Islet of Langerhans (tissue), 1 donor: ENCODE data around the gene MKI67.
"Not testable (repeated sequence)": the region's sequence is repeated elsewhere in the genome, so short reads cannot be mapped to it uniquely, and the experiment has no call there.

ENCODE experiments used
- FAIRE-seq: peaks from one replicate; lab custom pipeline; 2011; peaks lifted over from hg19 to GRCh38; lab: Jason Lieb, UNC

MKI67 gene

DNA sequence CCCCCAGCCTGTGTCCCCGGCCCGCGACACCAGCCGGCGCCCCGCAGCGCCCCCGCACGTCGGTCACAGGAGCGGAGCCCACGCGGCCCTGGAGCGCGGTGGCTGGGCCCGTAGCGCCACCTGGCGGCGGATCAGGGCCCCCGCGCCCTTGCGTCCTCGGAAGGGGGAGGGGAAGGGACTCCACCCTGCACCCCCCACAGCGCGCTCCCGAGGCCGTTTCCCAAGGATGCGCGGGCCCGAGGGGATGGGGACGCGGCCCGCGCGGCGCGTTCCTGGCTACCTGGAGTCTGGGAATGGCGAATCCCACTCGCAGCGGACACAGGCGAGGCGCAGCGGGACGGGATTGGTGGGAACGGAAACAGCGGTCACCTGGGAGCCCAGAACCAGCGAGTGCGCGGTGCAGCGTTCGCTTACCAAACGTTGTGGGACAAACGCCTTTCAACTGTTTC lies 23.8 kb upstream of the MKI67 start:
- FAIRE-seq = no peak

DNA sequence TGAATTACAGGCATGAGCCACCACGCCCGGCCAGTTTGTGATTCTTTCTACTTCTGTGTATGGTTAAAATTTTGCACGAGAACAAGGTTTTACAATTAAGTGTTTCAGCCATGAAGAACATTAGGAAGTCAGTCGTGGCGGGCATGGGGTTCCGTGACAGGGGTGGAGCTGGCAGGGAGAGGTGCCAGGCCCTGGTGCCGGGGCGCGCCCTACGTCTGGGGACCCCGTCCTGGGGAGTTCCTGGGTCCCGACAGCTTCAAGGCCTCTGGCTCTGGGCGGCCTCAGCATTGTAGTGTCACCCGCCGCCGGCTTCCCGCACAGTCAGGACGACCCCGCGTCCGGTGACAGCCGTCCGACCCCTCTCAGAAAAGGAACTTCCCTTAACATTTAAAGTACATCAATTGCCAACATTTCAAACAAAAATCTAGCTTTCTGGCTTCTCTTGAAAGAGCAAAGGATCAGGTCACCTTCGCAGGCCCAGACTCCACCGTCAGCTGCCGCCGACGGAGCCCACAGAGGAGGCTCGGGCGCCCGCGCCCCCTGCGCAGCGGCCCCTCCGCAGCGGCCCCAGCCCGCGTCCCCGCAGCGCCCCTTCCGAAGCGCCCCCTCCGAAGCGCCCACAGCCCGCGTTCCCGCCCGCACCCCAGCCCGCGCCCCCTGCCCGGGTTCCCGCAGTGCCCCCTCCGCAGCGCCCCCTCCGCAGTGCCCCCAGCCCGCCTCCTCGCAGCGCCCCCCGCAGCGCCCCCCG lies 23.2 kb upstream of the MKI67 start:
- FAIRE-seq = no peak

DNA sequence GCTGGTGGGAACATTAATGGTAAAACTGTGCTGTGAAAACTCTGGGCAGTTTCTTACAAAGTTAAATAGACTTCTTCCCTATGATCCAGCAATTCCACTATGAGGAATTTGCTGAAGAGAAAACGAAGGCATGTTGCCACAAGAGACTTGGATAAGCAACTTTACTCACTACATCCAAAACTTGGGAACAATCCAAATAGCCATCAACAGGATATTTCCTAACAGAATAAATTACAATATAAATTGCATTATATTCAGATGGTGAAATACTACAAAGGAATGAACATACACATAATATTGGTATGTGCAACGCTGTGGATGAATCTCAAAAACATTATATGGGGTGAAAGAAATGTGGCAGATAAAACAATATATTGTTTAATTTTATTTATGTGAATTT lies 21.4 kb upstream of the MKI67 start:
- FAIRE-seq = no peak

DNA sequence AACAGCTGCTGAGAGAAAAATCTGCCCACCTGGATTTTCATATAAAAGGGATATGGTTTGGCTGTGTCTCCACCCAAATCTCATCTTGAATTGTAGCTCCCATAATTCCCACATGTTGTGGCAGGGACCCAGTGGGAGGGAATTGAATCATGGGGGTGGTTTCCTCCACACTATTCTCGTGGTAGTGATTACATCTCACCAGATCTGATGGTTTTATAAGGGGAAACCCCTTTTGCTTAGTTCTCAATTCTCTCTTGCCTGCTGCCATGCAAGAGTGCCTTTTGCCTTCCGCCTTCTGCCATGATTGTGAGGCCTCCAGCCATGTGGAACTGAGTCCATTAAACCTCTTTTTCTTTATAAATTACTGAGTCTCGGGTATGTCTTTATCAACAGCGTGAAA lies 20.8 kb upstream of the MKI67 start:
- no peak for FAIRE-seq

DNA sequence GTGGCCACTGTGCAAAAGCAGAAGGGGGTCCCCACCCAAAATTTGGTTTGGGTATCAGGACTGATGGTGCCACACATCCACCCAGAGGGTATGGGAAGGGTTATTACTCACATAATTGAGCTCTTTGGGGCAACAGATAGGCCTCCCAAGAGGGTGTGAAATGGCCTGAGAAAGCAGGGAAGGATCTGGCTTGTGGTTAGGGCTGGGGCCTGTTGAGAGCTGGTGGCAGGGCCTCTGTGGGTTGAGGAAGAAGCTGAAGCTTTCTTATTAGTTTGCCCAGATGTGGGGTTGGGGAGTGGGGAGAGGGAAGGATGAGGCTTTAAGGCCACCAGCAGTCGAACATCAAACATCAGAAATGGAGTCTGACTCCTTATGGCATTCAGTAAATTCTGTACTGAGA lies 18.3 kb upstream of the MKI67 start:
- no peak for FAIRE-seq

DNA sequence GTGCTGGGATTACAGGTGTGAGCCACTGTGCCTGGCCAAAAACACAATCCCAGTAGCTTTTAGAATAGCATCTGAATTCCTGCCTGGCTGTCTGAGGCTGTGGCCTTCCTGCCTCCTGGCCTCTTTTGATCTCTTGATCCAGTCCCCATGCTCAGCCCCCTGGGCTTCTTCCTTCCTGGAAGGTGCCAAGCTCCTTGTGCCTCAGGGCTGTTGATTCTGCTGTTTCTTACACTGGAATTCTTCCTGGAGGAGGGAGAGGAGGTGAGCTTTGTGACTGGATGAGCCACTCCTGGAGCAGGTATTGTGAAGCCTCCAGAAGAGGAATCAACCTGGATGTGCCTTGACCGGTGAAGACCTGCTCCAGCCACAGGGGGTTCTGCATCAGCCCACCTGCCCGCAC lies 17.3 kb upstream of the MKI67 start:
- FAIRE-seq = no peak

DNA sequence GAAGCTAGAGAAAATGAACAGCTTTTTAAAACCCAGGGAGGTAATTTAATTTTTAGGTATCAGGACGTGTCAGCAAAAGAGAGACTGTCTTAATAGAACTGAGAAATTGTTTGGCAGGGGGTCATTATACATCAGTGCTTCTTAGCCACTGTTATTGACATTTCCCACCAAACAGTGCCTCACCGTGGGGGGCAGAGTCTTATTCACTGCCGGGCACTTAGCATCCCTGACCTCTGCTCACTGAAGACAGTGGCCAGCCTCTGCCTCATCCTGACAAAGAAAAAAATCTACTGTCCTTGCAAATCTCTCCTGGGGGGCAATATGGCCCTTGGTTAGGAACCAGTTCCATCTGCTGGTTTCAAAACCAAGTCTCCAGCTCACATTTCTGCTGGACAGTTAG lies 14.2 kb upstream of the MKI67 start:
- FAIRE-seq = no peak

DNA sequence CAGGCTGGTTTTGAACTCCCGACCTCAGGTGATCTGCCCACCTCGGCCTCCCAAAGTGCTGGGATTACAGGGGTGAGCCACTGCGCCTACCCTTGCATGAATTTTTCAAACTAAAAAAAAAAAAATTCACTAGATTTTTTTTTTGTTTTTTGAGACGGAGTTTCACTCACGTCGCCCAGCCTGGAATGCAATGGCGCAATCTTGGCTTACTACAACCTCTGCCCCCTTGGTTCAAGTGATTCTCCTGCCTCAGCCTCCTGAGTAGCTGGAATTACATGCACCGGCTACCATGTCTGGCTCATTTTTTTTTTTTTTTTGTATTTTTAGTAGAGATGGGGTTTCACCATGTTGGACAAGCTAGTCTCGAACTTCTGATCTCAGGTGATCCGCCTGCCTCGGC lies 12.2 kb upstream of the MKI67 start:
- not testable (repeated sequence) for FAIRE-seq

DNA sequence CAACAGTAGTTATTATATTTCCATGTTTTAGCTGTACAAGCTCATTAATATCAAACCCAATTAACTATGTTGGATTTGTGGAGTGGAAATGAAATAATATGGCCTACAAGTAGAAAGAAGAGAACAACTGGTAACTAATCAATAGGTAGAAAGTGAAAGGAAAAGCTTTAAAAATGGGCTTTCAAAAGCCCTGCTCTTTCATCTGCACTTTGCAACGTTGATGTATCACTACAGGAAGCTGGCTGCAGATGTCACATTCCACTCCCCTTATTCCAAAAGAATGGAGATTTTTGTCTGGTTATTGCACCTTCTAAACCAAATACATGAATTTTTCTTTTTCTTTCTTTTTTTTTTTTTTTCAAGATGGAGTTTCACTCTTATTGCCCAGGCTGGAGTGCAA lies 11.7 kb upstream of the MKI67 start:
- FAIRE-seq = no peak

DNA sequence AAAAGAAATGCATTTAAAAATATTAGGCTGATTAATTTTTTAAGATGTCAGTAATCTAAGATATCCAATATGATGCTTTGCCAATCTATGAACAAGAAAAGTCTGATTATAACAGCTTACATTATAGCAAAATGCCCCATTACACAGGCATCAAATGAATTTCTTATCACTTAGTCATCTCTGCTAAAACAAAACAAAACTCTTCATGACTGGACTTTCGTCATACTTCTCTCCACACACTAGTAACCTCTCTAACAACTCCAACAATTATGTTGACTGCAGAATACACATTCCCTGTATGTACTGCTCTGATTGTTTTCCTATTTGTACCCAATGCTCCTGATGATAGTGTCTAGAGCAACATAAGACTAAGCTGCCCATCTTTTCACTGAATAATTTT lies 3.8 kb upstream of the MKI67 start:
- FAIRE-seq = no peak

DNA sequence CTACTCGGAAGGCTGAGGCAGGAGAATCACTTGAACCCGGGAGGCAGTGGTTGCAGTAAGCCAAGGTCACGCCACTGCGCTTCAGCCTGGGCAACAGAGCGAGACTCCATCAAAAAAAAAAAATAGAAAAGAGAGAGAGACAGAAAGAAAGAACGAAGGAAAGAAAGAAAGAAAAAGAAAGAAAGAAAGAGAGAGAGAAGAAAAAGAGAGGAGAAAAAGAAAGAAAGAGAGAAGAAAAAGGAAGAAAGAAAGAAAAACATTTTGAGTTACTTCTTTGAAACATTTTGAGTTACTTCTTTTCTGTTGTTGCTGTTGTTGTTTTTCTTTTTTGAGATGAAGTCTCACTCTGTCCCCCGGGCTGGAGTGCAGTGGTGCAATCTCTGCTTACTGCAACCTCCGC lies 2.4 kb upstream of the MKI67 start:
- FAIRE-seq = no peak

DNA sequence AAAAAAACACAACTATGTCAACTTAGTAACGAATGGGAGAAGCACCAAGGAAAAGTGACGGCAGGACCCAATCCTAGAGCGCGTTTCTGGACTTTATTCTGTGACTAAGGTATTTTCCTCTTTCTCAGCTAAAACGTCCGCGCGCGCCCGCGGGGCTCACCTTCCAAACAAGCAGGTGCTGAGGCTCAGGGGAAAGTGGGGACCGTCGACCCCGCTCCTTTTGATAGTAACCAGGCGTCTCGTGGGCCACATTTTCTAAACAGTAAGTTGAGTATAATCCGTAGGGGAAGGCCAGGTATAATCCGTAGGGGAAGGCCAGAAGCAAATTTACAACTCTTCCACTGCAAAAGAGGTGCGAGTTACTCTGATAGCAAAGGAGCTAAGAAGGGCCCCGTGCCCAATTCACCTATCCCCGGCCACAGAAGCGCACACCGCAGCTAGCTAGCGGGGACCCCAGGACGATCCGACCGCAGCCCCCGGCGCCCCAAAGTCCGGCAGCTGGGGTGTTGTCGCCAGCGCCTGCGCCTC lies 743 bp downstream of the MKI67 start:
- FAIRE-seq = no peak

DNA sequence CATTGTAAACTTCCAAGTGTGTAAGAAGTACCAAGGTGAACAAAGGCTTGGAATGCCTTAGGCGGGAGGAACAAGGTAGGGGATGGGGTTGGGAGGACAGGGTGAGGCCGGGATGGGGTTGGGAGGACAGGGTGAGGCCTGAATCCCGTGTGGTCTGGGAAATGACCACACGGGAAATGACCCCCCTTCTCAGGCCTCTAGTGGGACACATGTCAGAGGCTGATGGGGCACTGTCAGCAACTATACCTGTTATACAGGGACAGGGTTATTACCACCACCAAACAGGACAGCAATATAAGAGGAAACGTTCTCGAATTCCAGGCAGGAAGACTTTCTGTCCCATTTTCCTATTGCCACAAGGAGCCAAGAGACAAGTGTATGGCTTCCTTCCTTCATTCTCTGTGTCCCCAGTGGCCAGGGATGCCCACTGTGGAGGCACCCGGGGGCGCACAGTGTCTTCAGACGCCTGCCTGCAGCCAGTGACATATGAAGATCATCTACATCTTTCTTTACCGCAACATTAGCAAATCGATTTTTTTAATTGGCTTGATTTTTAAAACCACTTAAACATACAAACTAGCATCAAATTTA lies 1.3 kb downstream of the MKI67 start:
- no peak for FAIRE-seq

DNA sequence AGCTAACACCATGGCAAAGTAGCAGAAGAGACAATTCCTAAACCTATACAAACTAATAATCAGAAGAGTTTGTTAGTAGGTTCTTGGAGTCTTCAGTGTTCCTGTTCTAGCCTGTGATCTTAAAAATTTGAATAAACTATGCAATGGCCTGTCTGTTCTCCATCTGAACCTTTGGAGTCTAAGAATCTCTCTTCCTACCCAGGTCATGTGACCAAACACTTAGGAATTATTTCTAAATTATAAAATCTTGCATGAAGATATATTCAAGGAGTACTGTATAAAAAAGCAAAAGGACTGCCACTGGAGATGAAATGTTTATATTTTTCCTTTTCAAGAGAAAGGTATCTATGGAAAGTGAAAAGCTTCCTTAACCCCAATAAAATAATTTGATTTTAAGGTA lies 2.4 kb downstream of the MKI67 start:
- FAIRE-seq = no peak

DNA sequence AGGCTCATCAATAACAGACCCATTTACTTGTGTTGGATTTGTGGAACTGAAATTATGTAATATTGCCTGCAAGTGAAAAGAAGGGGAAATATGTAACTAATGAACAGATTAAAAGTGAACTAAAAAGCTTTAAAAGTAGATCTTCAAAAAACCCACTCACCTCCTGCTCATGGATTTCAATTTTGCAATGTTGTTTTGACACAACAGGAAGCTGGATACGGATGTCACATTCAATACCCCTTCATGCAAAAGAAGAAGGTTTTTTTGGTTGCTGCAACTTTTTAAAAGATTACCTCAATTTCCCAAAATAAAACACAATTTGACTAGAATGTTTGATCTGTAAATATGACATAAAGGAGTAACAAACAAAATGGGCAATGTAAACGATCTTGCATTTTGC lies 3.3 kb downstream of the MKI67 start:
- no peak for FAIRE-seq

DNA sequence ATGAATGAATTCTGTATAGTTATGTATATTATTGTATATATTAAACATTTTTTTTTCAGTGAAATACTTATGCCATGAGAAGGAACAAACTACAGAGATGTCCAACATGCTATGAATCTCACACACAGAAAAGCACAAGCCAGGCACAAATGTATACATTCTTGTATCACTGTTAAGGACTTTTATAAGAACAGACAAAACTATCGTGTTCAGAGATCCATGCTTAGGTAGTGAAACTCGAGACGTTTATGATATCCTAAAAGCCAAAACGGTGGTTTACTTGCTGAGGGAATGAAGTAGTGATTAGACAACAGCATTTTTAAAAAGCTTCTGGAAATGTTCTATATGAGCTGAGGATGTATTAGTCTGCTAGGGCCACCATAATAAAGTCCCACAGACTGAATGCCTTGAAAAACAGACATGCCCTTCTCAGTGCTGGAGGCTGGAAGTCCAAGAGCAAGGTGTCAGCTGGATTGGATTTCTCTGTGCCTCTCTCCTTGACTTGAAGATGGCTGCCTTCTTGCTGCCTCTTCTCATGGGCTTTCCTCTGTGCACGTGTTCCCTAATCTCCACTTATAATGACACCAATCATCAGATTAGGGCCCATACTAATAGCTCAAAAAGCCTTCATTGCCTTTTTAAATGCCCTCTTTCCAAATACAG lies 4.3 kb downstream of the MKI67 start:
- FAIRE-seq = no peak

DNA sequence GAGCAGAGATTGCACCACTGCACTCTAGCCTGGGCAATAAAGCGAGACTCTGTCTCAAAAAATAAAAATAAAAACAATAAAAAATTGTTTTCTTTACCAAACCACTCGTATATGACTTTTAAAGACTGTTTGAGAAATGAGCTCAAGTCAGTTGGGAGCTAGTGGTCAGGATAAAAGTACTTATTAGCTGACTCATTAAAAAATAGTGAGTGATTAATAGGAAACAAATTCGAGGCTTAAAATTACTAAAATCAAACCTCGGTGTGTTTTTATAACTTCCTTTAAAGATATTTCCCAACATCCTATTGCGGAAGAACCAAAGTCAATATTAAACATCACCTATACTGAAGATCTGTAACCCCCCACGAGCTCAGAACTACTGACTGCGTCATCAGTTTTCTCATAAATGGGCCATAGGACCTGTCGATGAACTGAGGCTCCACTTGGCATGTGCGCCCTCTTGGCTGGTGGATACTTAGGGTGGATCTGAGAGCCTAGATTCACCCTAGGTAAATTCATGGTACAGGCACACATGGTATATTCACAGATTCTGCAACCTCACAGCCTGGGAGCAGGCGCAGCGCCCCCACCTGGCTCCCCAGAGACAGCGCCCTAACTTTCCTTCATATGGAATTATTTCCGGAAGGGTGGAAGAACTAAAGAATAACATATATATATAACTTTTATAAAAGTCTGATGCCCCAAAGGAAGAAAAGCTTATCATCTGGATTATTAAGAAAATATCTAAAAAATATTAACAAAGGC lies 9.2 kb downstream of the MKI67 start:
- FAIRE-seq = no peak

DNA sequence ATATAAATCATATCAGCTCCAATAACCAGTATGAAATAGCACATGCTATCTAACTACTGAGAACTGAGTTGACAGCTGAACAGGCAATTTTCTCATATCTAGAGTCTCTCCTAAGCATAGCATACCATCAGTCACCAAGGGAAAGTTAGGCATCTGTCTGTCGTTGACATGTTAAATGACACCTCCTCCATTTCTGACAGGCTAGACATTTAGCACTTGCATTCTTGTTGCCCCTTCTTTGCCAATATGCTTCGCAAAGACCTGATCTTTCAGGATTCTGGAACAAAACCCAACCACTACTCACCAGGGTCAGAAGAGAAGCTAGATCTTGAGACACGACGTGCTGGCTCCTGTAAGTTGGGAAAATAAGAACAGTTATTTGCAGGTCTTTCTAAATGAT lies 10.0 kb downstream of the MKI67 start:
- no peak for FAIRE-seq

DNA sequence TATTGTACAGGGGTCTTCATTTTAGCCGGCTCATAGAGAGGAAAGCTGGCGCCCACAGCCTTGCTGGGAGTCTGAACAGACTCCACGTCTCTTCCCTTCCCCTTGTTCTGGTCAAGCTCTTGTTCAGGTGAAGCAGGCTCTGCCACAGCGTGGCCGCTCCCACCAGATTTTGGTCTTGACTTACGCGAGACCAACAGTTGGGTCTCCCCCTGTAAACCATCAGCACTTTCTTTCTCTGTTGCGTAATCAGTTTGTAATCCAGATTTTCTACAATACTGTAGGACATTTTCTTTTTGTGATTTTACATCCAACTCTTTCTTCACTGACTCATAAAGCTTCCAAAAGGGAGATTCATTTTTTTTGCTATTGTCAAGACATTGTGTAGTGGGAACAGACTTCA lies 10.9 kb downstream of the MKI67 start:
- no peak for FAIRE-seq

DNA sequence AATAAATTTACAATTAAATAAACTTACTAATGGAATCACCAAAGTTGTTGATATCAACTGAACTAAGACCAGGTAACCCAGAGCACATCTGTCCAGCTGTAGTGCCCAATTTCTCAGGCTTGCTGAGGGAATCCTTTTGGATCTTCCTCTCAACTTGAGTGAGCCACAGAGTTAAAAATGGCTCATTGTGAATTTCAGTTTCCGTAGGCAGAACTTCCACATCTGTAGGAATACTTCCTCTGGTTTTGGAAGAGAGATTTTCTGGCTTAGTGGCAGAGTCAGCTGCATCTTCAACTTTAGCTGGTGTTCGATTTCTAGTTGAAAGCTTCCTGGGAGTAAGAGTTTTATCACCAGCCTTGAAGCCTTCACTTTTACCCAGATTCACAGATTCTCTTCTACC lies 11.3 kb downstream of the MKI67 start:
- FAIRE-seq = no peak

DNA sequence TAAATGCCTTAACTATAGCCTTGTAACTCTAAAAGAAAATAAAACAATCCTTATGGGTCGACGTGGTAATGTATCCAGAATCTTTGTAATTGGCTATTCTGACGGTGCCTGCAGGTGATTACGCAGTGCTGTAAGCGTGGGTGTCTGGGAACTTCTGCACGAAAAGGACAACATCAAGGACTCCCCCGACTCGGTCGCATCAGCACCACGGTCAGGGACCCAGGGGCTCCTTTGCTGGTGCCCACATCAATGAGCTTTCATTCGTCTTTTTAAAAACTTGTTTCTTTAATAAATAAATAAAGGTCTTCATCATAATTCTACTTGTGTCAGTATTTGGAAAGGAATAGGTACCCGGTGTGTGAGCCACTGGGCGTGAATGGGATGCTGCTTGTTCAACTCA lies 13.2 kb downstream of the MKI67 start:
- FAIRE-seq = no peak

DNA sequence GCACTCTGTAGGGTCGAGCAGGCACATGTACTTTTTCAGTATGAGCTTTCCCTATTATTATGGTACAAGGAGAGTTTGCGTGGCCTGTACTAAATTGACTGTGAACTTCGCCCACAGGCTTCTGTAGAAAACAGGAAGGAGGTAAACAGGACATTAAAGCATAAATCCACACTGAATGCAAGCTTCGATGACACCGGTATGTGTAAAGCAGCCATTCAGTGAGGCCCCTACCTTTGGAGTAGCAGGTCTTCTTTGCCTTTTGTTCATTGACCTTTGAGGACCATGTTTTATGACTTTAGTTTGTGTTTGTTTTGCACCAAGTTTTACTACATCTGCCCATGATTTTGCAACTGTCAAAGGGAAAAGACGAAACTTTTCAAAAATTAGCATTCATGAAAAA lies 14.5 kb downstream of the MKI67 start:
- no peak for FAIRE-seq

DNA sequence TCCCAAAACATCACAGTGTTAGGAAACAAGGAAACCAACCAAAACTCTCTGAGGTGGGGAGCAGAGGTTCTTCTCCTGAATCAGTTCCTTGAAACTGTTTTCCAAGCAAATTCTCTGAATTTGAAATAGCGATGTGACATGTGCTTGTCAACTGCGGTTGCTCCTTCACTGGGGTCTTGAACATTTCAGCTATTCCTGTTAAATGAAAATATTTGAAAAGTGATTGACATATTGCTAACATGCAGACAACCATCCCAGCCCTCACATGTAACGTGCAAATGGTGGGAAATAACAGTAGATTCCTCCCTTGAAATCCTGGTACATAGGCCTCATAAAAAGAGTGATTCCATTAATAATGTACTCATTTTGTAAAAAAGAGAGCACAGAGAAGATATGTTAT lies 15.9 kb downstream of the MKI67 start:
- FAIRE-seq = no peak
